GM19463 (cell line): ENCODE data around the gene ELK3.

Source experiments
- ATAC-seq: cut with Tn5 transposase; IDR thresholded peaks from one replicate; pipeline ENCODE4 v1.9.1; 2021; ENCODE audit warnings: mild to moderate bottlenecking, moderate library complexity; ENCODE audit not compliant: unreplicated experiment

ELK3 gene

GRCh38 chr12:96234591-96235483, 40.7 kb downstream of the ELK3 start:
- no peak for ATAC-seq

- no peak for ATAC-seq
These were observed 41.3 kb downstream of the ELK3 start for GRCh38 chr12:96235484-96235826.

GRCh38 chr12:96236221-96236822, 42.1 kb downstream of the ELK3 start:
- ATAC-seq = no peak

- no peak for ATAC-seq
These were observed 42.9 kb downstream of the ELK3 start for GRCh38 chr12:96237035-96237434.

- ATAC-seq = no peak
These were observed 43.4 kb downstream of the ELK3 start for GRCh38 chr12:96237465-96238077.

- ATAC-seq = no peak
These were observed 44.3 kb downstream of the ELK3 start for GRCh38 chr12:96238336-96239047.

GRCh38 chr12:96239711-96240635, 45.8 kb downstream of the ELK3 start:
- ATAC-seq = no peak

- ATAC-seq = no peak
These were observed 46.5 kb downstream of the ELK3 start for GRCh38 chr12:96240656-96241055.

- ATAC-seq = no peak
These were observed 47.3 kb downstream of the ELK3 start for GRCh38 chr12:96241431-96241830.

GRCh38 chr12:96241846-96242256, 47.7 kb downstream of the ELK3 start:
- no peak for ATAC-seq

- no peak for ATAC-seq
These were observed 48.4 kb downstream of the ELK3 start for GRCh38 chr12:96242597-96242996.

- ATAC-seq = no peak
These were observed 50.7 kb downstream of the ELK3 start for GRCh38 chr12:96244826-96245225.

GRCh38 chr12:96246926-96247505, 52.8 kb downstream of the ELK3 start:
- ATAC-seq = no peak

- no peak for ATAC-seq
These were observed 53.4 kb downstream of the ELK3 start for GRCh38 chr12:96247563-96247962.

- ATAC-seq = no peak
These were observed 54.2 kb downstream of the ELK3 start for GRCh38 chr12:96248136-96248931.

- ATAC-seq = no peak
These were observed 55.3 kb downstream of the ELK3 start for GRCh38 chr12:96249196-96250118.

- no peak for ATAC-seq
These were observed 56.0 kb downstream of the ELK3 start for GRCh38 chr12:96250119-96250685.

- no peak for ATAC-seq
These were observed 60.9 kb downstream of the ELK3 start for GRCh38 chr12:96255077-96255476.
